Esophagus squamous epithelium (tissue), 5 donors: ENCODE measurements around the gene EFNB2. TPM values are rescaled to one million over a fixed set of nuclear protein-coding genes. Genes with fewer than 3 reads are reported as not detected.

Experiments
- DNase-seq: peaks from one replicate; lab custom pipeline; 2025; lab: John Stamatoyannopoulos, UW
- H3K27ac ChIP-seq, 4 donors: fragments of 200-600 bp; sonication (generic); one replicate each; pipeline ENCODE4 v1.5.1; 2016 to 2019; ENCODE audit warnings: mild to moderate bottlenecking in 1 of 4
- H3K27me3 ChIP-seq, 4 donors: fragments of 200-600 bp; sonication (generic); 1 replicate in 3 of 4; 2 replicates in 1 of 4; pipeline versions ENCODE4 v1.5.1 to v1.6.0; 2017 to 2021; ENCODE audit warnings: antibody characterized with exemption in 1 of 4
- H3K36me3 ChIP-seq, 3 donors: fragments of 200-600 bp; sonication (generic); one replicate each; pipeline ENCODE4 v1.5.1; 2016 to 2019
- H3K4me1 ChIP-seq, 3 donors: fragments of 200-600 bp; sonication (generic); one replicate each; pipeline ENCODE4 v1.5.1; 2017 to 2019
- H3K4me3 ChIP-seq, 4 donors: fragments of 200-600 bp; sonication (generic); 1 replicate in 3 of 4; 2 replicates in 1 of 4; pipeline ENCODE4 v1.5.1; 2016 to 2019; ENCODE audit warnings: mild to moderate bottlenecking in 2 of 4, moderate library complexity in 1 of 4
- H3K9me3 ChIP-seq, 3 donors: fragments of 200-600 bp; sonication (generic); one replicate each; pipeline ENCODE4 v1.5.1; 2016 to 2019
- CTCF ChIP-seq, 6 experiments: fragments of 450-650 bp in 4 of 6; fragments of 200-600 bp in 2 of 6; sonication (generic) in 2 of 6; IDR thresholded peaks; one replicate each; pipeline ENCODE4 v1.5.1; 2016 to 2019; ENCODE audit warnings: antibody characterized with exemption in 6 of 6, mild to moderate bottlenecking in 4 of 6, moderate library complexity in 4 of 6
- POLR2A ChIP-seq, 4 donors: fragments of 450-650 bp; IDR thresholded peaks; one replicate each; pipeline ENCODE4 v1.6.1; 2017; ENCODE audit warnings: antibody characterized with exemption in 4 of 4, mild to moderate bottlenecking in 4 of 4, moderate library complexity in 3 of 4
- WGBS, 2 donors: methylation state at CpG; one replicate each; pipeline ENCODE4 v1.1.5; 2018; 5-methylcytosine and 5-hydroxymethylcytosine counted together
- intact Hi-C: fragments of 100-400 bp; cut with DNase I; formaldehyde crosslinking; loops from one replicate; pipeline ENCODE4 v1.15.0; 2022
- total RNA-seq, 4 donors: library from RNA; depleted of rRNA; stranded (reverse); fragments of >200 nt; gene quantifications; one replicate each; pipeline ENCODE4 v1.1.0, GENCODE V29; 2016
- donor health status: DM: yes; HTN: yes; CAD: no.

EFNB2 gene
- total RNA-seq, 4 donors from 2014 or later = 14.9 to 29.1 (median 15.8) TPM

- DNase-seq = no peak
- 68 to 78% methylated on average over 6 of the region's 6 CpGs for WGBS, 2 donors
- Histone ChIP-seq H3K4me1 (peaks cover 0 to 52% (median 0%) of the 10 kb centered on the region in 3 donors), H3K36me3 (no peaks in the 10 kb centered on the region), H3K27me3 (no peaks in the 10 kb centered on the region), H3K27ac (no peak overlapping the region), H3K4me3 (no peak overlapping the region), H3K9me3 (no peaks in the 10 kb centered on the region)
- intact Hi-C loops = no loop called here
- TF ChIP-seq CTCF (IDR thresholded peaks at IDR 0.05) (no peak), POLR2A (IDR thresholded peaks at IDR 0.05) (no peak)
These were observed 35.0 kb downstream of the EFNB2 start for GRCh38 chr13:106500445-106500844.

- no peaks in the 10 kb centered on the region for H3K9me3 ChIP-seq
- WGBS, 2 donors = 79 to 83% methylated on average over 4 of the region's 4 CpGs
- no peak for DNase-seq
- TF ChIP-seq POLR2A (IDR thresholded peaks at IDR 0.05) = no peak
- TF ChIP-seq CTCF (IDR thresholded peaks at IDR 0.05) = no peak
- no peaks in the 10 kb centered on the region for H3K27me3 ChIP-seq
- no peak overlapping the region for H3K4me3 ChIP-seq
- peaks cover 0 to 3% (median 0%) of the 10 kb centered on the region in 3 donors for H3K36me3 ChIP-seq
- H3K4me1 ChIP-seq = peaks cover 0 to 52% (median 0%) of the 10 kb centered on the region in 3 donors
- peak overlapping the region in 1 of 4 donors; percentile 6 for H3K27ac ChIP-seq
- intact Hi-C loops = no loop called here
These were observed 35.6 kb downstream of the EFNB2 start for GRCh38 chr13:106499896-106500295.

GRCh38 chr13:106499113-106499512 is 36.3 kb downstream of the EFNB2 start:
- WGBS, 2 donors = 74% methylated on average over 2 of the region's 2 CpGs
- DNase-seq = no peak
- Histone ChIP-seq H3K27ac (peak overlapping the region in 3 of 4 donors; percentile 17 to 46 (median 36)), H3K36me3 (peaks cover 0 to 11% (median 0%) of the 10 kb centered on the region in 3 donors), H3K4me3 (no peak overlapping the region), H3K9me3 (no peaks in the 10 kb centered on the region), H3K27me3 (no peaks in the 10 kb centered on the region), H3K4me1 (peaks cover 0 to 48% (median 0%) of the 10 kb centered on the region in 3 donors)
- no peak for TF ChIP-seq POLR2A (IDR thresholded peaks at IDR 0.05)
- no peak for TF ChIP-seq CTCF (IDR thresholded peaks at IDR 0.05)
- intact Hi-C loops = no loop called here

GRCh38 chr13:106498571-106498970 is 36.9 kb downstream of the EFNB2 start:
- Histone ChIP-seq H3K27ac (peak overlapping the region in 3 of 4 donors; percentile 17 to 46 (median 36)), H3K27me3 (no peaks in the 10 kb centered on the region), H3K4me1 (peaks cover 0 to 43% (median 0%) of the 10 kb centered on the region in 3 donors), H3K9me3 (no peaks in the 10 kb centered on the region), H3K36me3 (peaks cover 0 to 16% (median 0%) of the 10 kb centered on the region in 3 donors), H3K4me3 (no peak overlapping the region)
- 32 to 36% methylated on average over 1 of the region's 1 CpG for WGBS, 2 donors
- TF ChIP-seq POLR2A (IDR thresholded peaks at IDR 0.05) (no peak), CTCF (IDR thresholded peaks at IDR 0.05) (no peak)
- intact Hi-C loops = no loop called here
- DNase-seq = no peak

GRCh38 chr13:106498158-106498557 is 37.3 kb downstream of the EFNB2 start:
- intact Hi-C loops = no loop called here
- Histone ChIP-seq H3K4me3 (no peak overlapping the region), H3K27ac (peak overlapping the region in 2 of 4 donors; percentile 36 to 46), H3K27me3 (no peaks in the 10 kb centered on the region), H3K9me3 (no peaks in the 10 kb centered on the region), H3K36me3 (peaks cover 0 to 20% (median 0%) of the 10 kb centered on the region in 3 donors), H3K4me1 (peaks cover 0 to 40% (median 0%) of the 10 kb centered on the region in 3 donors)
- 56 to 57% methylated on average over 3 of the region's 3 CpGs for WGBS, 2 donors
- DNase-seq = no peak
- no peak for TF ChIP-seq POLR2A (IDR thresholded peaks at IDR 0.05)
